HFFc6 (cell line): Measurements from ENCODE around the gene TDP1. TPM values are rescaled to one million over a fixed set of nuclear protein-coding genes. Genes with fewer than 3 reads are reported as not detected.

ENCODE experiments used
- DNase-seq: peaks from one replicate; pipeline ENCODE4 v3.0.0-alpha.2; 2018
- H3K27ac Mint-ChIP-seq: 2 replicates; pipeline ENCODE4 v1.8.0; 2020; ENCODE audit warnings: mild to moderate bottlenecking, mixed read lengths
- H3K27me3 Mint-ChIP-seq: 2 replicates; pipeline ENCODE4 v1.8.0; 2021; ENCODE audit warnings: mild to moderate bottlenecking, moderate library complexity, mixed read lengths; ENCODE audit not compliant: insufficient read depth
- H3K36me3 Mint-ChIP-seq: 2 replicates; pipeline ENCODE4 v1.8.0; 2021; ENCODE audit warnings: low read depth, mixed read lengths
- H3K4me1 Mint-ChIP-seq: 2 replicates; pipeline ENCODE4 v1.8.0; 2020; ENCODE audit warnings: low read depth, mixed read lengths
- H3K4me3 Mint-ChIP-seq: 2 replicates; pipeline ENCODE4 v1.8.0; 2020; ENCODE audit warnings: mild to moderate bottlenecking, moderate library complexity, mixed read lengths
- H3K9me3 Mint-ChIP-seq: 2 replicates; pipeline ENCODE4 v1.8.0; 2020; ENCODE audit warnings: mild to moderate bottlenecking, mixed read lengths
- CTCF ChIP-seq: fragments of 200-600 bp; sonication (generic); IDR thresholded peaks from 2 replicates; pipeline ENCODE4 v1.5.0; 2021; ENCODE audit warnings: antibody characterized with exemption, mild to moderate bottlenecking
- total RNA-seq, 6 experiments: library from RNA; stranded (reverse); fragmentation: NEBNext Ultra II Directional; extraction: Animal tissue kit (Norgen Biotek cat#: 25700); gene quantifications; 2 replicates in 1 of 6; 3 replicates in 5 of 6; pipeline ENCODE4 v1.2.3, GENCODE V29; 2021

TDP1 gene
- total RNA-seq, 6 experiments from 2014 or later = 20.3 to 28.3 (median 23.3) TPM

GRCh38 chr14:90003526-90004307 is 48.0 kb downstream of the TDP1 start:
- Mint-ChIP-seq H3K27me3 (no peaks in the 10 kb centered on the region), H3K4me1 (no peaks in the 10 kb centered on the region), H3K9me3 (no peaks in the 10 kb centered on the region), H3K27ac (no peak overlapping the region), H3K4me3 (no peak overlapping the region), H3K36me3 (peaks cover 17% of the 10 kb centered on the region)
- no peak for DNase-seq
- no peak for TF ChIP-seq CTCF

- no peak for TF ChIP-seq CTCF
- Mint-ChIP-seq H3K4me1 (no peaks in the 10 kb centered on the region), H3K27me3 (no peaks in the 10 kb centered on the region), H3K9me3 (no peaks in the 10 kb centered on the region), H3K36me3 (peaks cover 14% of the 10 kb centered on the region), H3K27ac (no peak overlapping the region), H3K4me3 (no peak overlapping the region)
- no peak for DNase-seq
These were observed 49.7 kb downstream of the TDP1 start for GRCh38 chr14:90005441-90005840.

- Mint-ChIP-seq H3K9me3 (no peaks in the 10 kb centered on the region), H3K27me3 (no peaks in the 10 kb centered on the region), H3K27ac (no peak overlapping the region), H3K4me3 (no peak overlapping the region), H3K4me1 (no peaks in the 10 kb centered on the region), H3K36me3 (peaks cover 20% of the 10 kb centered on the region)
- no peak for DNase-seq
- TF ChIP-seq CTCF = no peak
These were observed 50.3 kb downstream of the TDP1 start for GRCh38 chr14:90005939-90006530.

- Mint-ChIP-seq H3K9me3 (no peaks in the 10 kb centered on the region), H3K4me1 (peaks cover 8% of the 10 kb centered on the region), H3K36me3 (peaks cover 61% of the 10 kb centered on the region), H3K27ac (no peak overlapping the region), H3K4me3 (no peak overlapping the region), H3K27me3 (no peaks in the 10 kb centered on the region)
- DNase-seq = no peak
- no peak for TF ChIP-seq CTCF
These were observed 61.6 kb downstream of the TDP1 start for GRCh38 chr14:90017371-90017770.

- no peak for DNase-seq
- Mint-ChIP-seq H3K27me3 (no peaks in the 10 kb centered on the region), H3K9me3 (no peaks in the 10 kb centered on the region), H3K4me1 (peaks cover 26% of the 10 kb centered on the region), H3K36me3 (peaks cover 46% of the 10 kb centered on the region), H3K27ac (no peak overlapping the region), H3K4me3 (no peak overlapping the region)
- no peak for TF ChIP-seq CTCF
These were observed 64.2 kb downstream of the TDP1 start for GRCh38 chr14:90019824-90020523.
